Fibroblast of pulmonary artery (primary cell): ENCODE results near the gene SPTLC2.

Source experiments
- DNase-seq: peaks from one replicate; pipeline ENCODE4 v3.0.0-alpha.2; 2010; ENCODE audit warnings: low read depth
- H3K4me3 ChIP-seq: replicated peaks from 2 replicates; pipeline ENCODE4 v1.5.1; 2011; ENCODE audit warnings: low read depth, mild to moderate bottlenecking, control low read depth, low read length, moderate library complexity
- TF ChIP-seq, protein P1 (sequence below): IDR thresholded peaks from 2 replicates; pipeline ENCODE4 v1.5.1; 2011; ENCODE audit warnings: mild to moderate bottlenecking, control low read depth, low read length, inconsistent platforms; ENCODE audit errors: missing control alignments

The SPTLC2 gene

DNA sequence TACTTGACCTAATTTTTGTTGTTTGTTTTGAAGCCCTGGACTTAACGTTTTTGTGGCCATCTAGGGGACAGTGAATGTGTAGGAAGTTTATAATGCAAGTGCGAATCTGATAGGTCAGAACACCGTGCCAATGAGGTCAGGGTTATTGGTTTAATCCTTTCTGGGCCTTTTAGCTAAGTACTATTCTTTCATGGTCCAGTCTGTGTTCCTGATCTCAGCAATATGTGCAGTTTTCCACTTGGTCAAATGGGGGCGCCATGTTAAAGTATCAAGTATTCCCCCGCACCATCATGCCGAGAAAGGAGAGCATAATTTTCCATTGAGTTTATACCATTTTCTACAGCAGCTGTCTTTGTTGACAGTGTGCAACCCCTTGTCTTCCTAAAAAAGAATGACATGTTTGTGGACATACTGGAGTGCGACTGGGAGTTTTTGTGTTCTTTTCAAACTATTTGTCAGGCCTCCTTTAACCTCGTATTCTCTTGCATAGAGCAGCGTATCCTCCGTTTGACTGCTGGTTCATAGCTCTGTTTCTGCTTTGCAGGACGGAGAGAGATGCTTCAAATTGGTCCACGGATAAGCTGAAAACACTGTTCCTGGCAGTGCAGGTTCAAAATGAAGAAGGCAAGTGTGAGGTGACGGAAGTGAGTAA, 157.2 kb downstream of the SPTLC2 start:
- H3K4me3 ChIP-seq: peak overlapping the region; percentile 96
- DNase-seq: peak; percentile 85
- TF ChIP-seq, protein P1, sequence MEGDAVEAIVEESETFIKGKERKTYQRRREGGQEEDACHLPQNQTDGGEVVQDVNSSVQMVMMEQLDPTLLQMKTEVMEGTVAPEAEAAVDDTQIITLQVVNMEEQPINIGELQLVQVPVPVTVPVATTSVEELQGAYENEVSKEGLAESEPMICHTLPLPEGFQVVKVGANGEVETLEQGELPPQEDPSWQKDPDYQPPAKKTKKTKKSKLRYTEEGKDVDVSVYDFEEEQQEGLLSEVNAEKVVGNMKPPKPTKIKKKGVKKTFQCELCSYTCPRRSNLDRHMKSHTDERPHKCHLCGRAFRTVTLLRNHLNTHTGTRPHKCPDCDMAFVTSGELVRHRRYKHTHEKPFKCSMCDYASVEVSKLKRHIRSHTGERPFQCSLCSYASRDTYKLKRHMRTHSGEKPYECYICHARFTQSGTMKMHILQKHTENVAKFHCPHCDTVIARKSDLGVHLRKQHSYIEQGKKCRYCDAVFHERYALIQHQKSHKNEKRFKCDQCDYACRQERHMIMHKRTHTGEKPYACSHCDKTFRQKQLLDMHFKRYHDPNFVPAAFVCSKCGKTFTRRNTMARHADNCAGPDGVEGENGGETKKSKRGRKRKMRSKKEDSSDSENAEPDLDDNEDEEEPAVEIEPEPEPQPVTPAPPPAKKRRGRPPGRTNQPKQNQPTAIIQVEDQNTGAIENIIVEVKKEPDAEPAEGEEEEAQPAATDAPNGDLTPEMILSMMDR: peak; percentile 81

DNA sequence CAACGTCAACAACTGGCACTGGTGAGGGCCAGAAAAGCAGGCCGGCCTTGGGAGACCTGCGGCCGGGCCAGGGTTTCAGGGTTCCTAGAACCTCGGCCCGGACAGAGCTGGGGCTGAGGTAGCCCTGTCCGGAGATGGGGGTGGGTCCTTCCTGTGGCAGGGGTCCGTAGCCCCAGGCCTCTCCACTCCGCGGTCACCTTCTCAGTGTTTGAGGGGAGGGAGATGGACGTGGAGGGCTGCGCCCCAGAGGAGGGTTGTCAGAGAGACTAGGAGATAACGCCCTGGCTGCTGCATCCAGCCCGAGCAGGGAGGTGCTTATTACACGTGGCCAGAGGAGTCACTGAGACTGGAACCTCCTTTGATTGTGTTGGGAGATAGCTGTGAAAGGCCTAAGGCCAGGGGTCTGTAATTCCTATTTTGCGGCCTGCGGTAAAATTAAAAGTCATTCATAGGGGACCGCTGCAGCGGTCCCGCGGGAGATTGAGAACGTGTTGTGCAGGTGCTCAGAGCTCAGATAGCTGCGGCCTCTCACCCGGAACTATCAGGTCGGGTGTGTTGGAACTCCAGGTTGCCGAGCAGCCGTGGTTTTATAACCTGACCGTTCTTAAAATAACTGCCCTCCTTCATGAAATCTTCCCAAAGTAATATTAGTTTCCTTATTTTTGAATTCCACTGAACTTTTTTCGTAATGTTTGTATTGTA, 158.0 kb downstream of the SPTLC2 start:
- TF ChIP-seq, protein P1: no peak
- peak; percentile 27 for DNase-seq
- H3K4me3 ChIP-seq: peak overlapping the region; percentile 96

DNA sequence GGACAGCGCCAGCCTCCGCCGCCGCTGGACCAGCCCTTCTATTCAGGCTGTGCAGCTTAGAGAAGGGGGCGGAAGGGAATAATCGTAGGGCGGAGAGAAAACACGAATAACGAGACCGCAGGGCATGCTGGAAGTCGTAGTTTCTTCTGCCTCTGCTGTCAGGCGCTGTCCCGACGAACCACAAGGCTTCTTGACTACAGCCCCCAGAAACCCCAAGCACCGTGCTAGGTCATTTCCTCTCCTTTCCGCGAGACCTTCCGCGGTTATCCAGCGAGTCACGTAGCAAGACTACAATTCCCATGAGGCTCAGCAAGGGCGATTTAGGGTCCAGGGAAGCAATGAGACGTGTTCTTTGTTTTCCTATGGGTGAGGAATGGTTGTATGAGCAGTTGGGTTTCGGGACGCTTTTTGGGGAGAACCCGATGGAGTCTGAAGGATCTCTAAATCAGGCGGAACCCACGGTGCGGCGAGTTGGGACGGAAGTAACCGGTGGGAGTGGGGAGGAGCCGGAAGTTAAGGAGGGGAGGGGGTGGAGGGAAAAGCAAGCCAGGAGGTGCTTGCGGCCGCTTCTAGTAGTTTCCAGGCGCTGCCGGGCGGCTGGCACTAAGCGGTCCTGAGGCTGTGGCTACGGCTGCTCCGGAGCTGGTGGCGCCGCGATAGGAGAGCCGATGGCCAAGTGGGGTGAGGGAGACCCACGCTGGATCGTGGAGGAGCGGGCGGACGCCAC, 158.8 kb downstream of the SPTLC2 start, which contains the start of the genes AHSA1 and VIPAS39:
Gene AHSA1 (plus strand): TSS at position 572 of the 727 bp plus-strand sequence. CDS start 97 bp downstream, at position 669.
Gene VIPAS39 (minus strand): TSS at position 80 of the 727 bp plus-strand sequence. CDS start 3,499 bp downstream, outside the sequence.
- TF ChIP-seq, protein P1: no peak
- peak within 1 kb of the TSS; percentile 96 for H3K4me3 ChIP-seq
- peak; percentile 100 for DNase-seq

DNA sequence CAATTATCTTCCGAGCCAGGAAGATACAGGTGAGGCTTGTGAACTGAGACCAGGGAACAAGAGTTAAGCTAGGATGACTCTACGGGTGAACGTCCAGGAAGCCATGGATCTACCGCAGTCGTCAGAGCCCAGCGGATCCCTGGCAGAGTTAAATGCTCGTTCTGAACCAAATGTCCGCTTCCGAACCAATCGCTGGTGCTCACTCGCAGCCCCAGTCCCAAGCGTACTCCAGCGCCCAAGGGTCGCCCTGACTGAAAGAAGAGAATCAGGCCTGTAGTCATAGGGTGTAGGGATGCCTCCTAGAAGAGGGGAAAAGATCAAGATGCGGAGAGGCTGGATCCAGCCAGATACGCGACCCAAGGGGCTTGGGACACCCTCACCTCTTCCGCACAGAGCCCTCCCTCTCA, 159.3 kb downstream of the SPTLC2 start:
- peak overlapping the region; percentile 96 for H3K4me3 ChIP-seq
- DNase-seq: no peak
- TF ChIP-seq, protein P1: no peak
